HG02610 (cell line): ENCODE measurements around the gene PRM3.

ENCODE experiments used
- ATAC-seq: cut with Tn5 transposase; IDR thresholded peaks from one replicate; pipeline ENCODE4 v1.9.1; 2021; ENCODE audit warnings: mild to moderate bottlenecking, moderate library complexity; ENCODE audit not compliant: unreplicated experiment

Gene PRM3

GRCh38 chr16:11259655-11260595, 13.5 kb downstream of the PRM3 start:
- no peak for ATAC-seq

- no peak for ATAC-seq
Observed at GRCh38 chr16:11258553-11259492, 14.6 kb downstream of the PRM3 start.

- ATAC-seq = no peak
Observed at GRCh38 chr16:11257131-11257938, 16.1 kb downstream of the PRM3 start.

GRCh38 chr16:11256661-11257130, 16.7 kb downstream of the PRM3 start:
- ATAC-seq = no peak

DNA sequence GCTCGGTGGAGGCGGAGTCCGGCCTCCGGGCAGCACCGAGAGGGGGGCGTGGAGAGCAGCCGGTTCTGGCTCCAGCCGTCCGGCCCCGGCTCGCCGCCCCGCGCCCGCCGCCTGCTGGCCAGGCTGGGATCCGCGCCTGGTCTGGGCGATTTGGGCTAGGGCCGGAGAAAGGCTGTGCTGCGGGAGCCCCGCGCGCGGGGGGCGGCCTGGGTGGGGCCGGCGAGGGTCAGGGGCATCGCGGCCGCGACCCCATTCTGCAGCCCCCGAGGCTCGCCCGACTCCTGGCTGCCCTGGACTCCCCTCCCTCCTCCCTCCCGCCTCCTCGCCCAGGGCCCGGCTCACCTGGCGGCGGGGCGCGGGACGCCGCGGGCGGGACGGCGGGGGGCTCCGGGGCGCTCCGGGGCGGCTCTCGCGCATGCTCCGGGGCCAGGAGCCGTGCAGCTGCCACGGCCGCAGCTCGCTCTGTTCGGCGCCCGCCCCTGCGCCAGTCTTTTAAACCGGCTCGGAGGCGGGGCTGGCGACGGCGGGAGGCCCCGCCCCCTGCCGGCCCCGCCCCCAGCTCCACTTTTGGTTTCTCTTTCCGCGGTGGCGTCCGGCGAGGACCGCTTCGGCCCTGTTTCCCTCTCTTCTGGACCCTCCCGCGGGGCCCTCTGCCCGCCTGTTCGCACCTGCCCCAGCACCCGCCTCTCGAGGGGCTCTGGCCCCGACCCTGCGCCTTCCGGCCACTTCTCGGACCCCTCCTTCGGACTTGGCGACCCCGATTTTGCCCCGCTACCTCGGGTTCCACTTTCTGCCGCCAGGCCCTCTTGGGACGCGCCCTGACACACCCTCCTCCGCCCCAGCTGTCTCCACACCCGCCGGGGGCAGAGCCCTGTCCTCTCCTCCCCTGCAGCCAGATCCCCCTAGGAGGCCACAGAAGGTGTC, 17.4 kb downstream of the PRM3 start, which contains the start of gene SOCS1:
TSS of gene SOCS1 (minus strand) at position 468 of the 924 bp plus-strand sequence. CDS start 726 bp downstream, outside the sequence.
- peak; percentile 54 for ATAC-seq

GRCh38 chr16:11254913-11255736, 18.3 kb downstream of the PRM3 start:
- ATAC-seq = no peak

GRCh38 chr16:11253995-11254912, 19.2 kb downstream of the PRM3 start:
- ATAC-seq = no peak

- ATAC-seq = no peak
Observed at GRCh38 chr16:11253009-11253994, 20.1 kb downstream of the PRM3 start.

- no peak for ATAC-seq
Observed at GRCh38 chr16:11252482-11252931, 20.9 kb downstream of the PRM3 start.

GRCh38 chr16:11251525-11252481, 21.6 kb downstream of the PRM3 start:
- ATAC-seq = no peak

GRCh38 chr16:11250786-11251524, 22.5 kb downstream of the PRM3 start:
- no peak for ATAC-seq

- ATAC-seq = no peak
Observed at GRCh38 chr16:11250091-11250785, 23.2 kb downstream of the PRM3 start.

DNA sequence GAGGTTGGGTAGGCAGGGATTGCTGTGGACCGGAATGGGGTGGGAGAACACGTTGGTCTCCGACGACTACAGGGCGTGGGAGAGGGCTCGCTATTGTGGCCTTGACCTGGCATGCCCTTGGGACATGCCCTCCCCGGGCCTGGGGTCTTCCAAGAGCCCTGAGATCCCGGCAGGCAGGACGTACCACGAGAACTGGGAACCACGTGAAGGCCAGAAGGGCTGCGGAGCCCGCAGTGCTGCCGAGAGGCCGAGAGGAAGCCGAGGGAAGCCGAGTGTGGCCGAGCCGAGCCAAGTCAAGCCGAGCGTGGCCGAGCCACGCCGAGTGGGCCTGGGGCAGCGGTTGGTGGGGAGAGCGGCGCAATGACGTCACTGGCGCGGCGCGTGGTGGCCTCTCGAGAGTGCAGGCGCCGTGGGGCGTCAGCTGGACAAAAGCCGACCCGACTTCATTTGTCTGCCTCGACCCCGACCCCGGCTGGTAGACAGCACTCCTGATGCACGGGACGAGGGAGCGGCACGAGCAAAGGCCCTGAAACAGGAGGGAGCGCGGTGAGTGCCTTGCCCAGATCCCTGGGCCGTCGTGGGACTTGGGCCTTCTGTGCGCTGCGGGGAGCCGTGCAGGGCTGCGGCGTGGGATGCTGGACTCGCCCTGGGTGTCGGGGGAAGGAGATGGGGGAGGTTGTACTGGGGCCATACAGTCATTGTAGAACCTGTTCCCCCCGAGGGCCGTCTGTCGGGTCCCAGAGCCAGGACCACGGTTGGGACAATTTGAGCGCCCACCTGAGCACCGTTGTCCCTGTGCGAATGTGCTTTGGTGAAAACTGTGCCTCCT, 24.0 kb downstream of the PRM3 start:
- no peak for ATAC-seq
